HG03521 (cell line): ENCODE measurements around the gene LRRC4C.
"Not testable (repeated sequence)": the region's sequence is repeated elsewhere in the genome, so short reads cannot be mapped to it uniquely, and the experiment has no call there.

Experiments used
- ATAC-seq: cut with Tn5 transposase; IDR thresholded peaks from one replicate; pipeline ENCODE4 v1.9.1; 2021; ENCODE audit warnings: mild to moderate bottlenecking, moderate library complexity; ENCODE audit not compliant: unreplicated experiment

LRRC4C gene

DNA sequence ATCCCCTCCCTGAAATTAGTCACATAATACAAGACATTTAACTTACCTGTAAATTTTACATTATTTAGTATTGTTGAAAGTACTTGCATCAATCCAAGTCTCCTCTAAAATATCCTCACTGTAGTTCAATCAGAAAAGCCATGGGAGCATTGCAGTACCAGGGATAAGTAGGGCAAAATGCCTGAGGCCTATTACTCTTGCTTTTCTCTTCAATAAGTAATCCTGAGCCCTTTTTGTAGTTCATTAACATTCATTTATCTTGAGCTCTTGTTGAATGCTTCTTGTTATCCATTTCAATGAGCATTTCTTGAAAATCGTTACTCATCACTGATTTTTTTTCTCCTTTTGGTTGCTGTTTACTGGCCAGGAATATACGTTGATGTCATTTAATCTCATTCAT lies 414.7 kb downstream of the LRRC4C start:
- no peak for ATAC-seq

DNA sequence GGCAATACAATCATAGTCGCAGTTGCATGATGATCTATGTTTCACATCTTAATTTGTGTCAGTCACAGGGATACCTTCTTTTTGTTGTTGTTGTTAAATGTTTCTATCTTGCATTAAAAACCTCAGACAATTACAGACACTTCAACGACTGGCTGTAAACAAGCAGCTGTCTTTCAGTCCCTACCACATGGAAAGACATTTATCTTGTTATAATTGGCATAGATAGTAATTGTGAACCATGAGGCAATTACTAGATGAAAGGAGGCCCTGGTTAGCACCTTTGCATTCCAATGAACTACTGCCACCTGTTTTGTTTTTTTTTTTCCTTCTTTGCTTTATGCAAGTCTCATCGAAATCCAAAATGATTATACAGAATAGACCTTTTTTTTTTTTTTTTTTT lies 416.8 kb downstream of the LRRC4C start:
- ATAC-seq: no peak

DNA sequence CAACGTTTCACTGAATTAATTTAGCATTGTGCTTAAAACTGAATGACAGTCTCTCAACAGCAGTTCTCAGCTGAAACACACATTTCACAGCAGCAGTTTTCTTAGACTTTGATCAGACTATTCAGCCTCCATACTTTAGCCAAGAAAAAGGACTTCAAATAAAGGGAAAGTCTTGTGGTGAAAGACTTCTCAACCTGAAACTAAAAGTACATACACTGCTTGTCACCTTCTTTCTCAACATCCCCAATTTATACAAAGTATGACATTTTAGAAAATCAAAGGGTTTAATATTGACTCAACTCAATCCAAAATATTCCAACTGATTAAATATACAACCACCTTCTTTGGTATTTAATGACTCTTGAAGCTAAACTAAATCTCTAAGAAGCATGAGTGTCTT lies 419.0 kb downstream of the LRRC4C start:
- ATAC-seq: no peak

DNA sequence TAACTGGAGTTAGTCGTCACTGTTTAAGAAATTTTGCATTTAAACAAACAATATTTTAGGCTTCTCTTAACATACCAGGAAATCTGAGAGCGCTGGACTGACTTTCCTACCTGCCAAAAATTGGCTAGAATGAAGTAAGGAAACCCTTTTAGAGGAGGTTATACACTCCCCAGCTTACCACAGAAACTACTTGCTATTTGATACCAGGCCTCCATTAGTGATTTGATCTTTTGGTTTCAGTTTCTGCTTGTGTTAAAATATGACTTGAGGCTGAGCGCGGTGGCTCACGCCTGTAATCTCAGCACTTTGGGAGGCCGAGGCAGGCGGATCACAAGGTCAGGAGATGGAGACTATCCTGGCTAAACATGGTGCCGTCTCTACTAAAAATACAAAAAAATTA lies 419.9 kb downstream of the LRRC4C start:
- no peak for ATAC-seq

DNA sequence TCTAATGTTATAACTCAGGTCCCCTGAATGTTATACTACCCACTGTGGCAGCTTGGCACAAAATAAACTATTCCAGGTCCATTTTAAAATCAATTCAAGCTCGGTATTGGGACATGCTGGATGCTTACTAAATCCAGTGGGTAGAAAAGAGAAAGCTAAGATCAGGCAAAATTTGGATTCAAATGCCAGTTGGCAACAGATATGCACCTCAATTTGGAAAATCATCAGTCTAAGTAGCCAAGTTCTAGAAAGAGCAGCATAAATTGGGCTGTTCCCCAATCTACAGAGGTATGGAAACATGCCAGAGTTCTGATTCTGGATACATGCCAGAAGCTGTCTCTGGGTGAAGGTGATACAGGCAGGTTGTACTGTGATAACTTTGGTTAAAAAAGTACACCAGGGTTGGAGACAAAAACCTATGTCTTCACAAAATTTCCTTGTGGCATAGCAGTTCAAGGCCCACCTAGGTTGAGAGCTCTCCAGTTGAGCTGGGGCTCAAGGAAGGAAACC lies 427.8 kb downstream of the LRRC4C start:
- ATAC-seq: no peak

DNA sequence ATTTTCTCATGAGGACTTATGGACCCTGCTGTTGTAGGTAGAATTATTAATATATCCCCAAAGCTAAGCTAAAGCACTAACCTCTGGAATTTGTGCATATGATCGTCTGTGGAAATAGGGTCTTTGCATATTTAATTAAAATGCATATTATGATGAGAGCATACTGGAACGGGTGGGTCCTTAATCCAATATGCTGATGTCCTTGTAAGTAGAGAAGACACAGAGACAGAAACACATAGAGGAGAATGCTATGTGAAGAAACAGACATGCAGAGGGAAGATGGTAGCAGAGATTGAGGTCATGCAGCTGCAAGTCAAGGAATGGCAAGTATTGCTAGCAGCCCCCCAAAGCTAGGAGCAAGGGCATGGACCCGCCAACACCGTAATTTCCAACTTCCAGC lies 439.2 kb downstream of the LRRC4C start:
- ATAC-seq: no peak

DNA sequence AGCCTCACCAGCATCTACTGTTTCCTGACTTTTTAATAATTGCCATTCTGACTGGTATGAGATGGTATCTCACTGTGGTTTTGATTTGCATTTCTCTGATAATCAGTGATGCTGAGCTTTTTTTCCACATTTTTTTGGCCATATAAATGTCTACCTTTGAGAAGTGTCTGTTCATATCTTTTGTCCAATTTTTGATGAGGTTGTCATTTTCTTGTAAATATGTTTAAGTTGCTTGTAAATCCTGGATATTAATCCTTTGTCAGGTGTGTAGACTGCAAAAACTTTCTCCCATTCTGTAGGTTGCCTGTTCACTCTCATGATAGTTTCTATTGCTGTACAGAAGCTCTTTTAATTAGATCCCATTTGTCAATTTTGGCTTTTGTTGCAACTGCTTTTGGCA lies 439.8 kb downstream of the LRRC4C start:
- ATAC-seq: not testable (repeated sequence)

DNA sequence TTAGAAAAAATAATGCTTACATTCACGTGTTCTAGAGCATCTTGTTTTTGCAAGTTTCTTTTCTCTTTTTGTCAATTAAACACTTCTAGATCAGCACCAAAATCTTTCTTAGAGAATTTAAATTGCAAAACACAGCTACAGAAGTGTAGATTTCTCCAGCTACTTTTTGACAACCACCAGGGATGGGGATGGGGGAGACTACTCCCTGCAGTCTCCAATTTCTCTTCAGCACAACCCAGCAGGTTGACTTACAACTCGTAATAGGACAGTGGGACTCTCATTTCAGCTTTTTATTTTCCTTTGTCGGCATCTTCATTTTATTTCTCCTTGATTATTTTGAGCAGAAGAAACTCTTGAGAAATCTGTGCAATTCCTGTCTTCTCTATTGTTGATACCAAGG lies 441.2 kb downstream of the LRRC4C start:
- ATAC-seq: no peak

DNA sequence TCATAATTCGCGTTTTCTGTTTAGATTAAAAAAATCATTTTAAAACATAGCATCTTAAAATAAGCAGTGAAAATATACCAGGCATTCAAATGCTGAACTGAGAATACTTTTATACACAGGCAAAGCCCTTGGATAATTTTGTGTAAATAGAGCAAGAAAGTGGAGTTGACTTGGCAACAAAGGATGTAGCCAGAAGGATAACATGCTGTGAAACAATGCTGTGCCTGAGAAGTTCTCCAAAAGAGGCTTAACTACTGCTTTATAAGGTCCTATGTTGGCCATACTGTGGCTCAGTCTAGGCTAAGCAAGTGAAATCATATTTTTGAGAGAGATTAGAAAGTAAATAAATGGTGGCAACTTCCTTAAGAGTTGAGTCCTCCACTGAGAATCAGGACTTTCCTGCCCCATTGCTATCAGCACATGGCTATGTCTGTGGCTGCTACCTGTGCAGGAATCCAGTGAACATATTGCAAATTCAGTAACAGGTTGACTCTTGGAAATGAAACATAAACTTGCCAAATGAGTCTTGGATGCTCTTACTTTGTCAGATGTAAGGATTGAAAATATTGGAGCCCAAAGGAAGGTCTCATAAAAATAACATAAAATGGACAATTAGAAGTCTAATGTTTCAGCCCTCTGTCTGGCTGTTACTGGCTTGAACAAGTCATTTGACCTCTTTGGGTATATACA lies 448.9 kb downstream of the LRRC4C start:
- ATAC-seq: no peak

DNA sequence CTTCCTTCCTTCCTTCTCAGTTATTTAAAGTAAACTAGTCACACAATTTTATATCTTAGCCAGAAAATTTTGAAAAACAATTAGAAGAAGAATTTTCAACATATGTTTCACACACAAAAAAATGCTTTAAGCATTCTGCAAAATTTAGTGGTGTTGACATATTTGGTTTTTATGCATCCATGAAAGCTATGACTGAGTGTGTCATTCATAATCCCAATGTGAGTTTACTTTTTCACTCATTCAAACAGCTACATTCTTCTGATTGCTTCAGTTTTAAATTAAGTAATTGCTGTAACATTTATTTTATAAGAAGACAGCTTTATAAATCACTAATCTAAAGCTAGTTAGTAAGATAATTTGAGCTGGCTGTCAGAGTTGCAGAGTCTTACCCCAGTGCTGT lies 453.5 kb downstream of the LRRC4C start:
- ATAC-seq: no peak

DNA sequence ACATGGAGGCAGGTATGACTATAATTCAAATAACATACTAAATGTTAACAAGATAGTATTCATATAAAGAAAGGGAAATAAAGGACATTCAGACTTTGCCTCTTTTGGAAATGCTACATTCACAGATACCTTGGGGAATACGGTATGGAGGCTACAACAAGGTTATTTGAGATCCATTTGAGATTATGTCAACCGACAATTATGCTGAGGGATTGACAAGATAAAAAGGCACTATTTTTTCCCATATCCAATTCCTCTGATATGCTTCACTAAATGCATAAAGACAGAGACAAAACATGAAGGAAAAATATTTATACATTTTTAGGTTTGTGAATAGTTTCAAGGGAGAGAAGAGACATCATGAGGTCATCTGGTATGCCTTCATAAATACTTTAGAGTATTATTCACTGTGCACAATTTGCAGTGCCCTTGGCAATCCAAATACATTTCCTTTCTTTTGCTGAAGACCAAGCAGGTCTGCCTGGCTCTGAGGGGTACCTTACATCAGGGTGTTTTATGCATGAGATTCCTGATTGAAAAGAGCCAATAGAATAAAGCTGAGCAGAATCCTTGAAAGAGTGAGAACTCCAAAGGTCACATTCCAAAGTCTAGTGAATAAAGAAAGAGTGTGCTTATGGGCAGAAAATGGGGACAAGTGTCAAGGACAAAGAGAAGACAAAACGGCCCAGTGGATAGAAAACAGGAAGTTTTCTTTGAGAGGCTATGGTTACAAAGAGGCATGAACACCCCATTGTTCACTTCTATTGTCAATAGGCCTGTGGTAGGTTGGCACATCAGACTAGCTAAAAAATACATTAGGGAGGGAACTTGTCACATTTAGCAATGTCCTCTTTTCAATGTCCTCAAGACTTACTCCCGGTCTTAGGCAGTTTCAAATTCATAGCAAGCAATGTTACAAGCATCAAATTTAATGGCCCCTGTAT lies 455.8 kb downstream of the LRRC4C start:
- ATAC-seq: no peak

DNA sequence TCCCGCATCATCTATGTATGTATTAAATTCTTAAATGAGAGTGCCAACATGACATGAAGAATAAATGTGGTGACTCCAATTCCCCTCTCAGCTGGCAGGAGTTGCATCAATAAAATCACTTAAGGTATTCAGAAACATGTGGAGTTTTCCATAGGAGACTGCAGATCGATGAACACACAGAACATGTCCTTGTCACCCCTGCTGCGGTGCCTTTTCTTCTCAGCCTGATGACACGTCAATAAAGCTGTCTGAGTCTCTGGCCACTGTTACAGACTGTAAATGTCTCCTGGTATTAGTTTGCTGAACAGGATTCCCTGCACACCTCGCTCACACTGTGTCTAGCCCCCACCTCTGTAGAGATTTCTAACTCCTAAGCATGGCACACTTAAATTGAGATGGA lies 460.5 kb downstream of the LRRC4C start:
- ATAC-seq: no peak

DNA sequence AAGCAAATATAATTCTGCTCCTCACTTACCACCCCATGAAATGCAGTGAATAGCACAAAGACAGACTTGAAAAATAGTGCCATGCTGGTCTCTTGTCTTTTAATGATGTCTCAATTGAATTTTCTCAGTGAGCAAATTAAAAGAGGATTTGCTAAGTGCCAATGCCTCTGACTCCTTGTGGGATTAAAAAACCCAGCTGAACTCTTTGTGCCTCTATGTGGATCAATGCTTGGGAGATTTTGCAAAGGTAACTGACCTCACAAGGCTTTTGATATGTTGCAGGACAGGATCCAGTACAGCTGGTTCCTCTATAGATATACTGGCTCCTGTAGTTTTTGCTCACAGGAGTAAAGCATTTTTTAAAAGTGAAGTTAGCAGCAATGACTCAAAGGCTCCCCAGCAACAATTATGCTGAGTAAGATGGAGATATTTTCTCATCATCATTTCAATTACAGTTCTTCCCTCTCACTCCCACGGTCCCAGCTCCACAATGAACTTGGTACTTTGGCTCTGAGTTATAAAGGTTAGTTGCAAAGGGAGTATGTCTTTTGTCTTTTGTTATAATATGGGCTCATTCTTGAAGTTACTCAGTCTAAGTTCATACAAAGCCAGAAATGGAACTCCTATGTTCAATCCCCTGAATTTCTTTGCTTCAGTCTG lies 471.5 kb downstream of the LRRC4C start:
- ATAC-seq: no peak

DNA sequence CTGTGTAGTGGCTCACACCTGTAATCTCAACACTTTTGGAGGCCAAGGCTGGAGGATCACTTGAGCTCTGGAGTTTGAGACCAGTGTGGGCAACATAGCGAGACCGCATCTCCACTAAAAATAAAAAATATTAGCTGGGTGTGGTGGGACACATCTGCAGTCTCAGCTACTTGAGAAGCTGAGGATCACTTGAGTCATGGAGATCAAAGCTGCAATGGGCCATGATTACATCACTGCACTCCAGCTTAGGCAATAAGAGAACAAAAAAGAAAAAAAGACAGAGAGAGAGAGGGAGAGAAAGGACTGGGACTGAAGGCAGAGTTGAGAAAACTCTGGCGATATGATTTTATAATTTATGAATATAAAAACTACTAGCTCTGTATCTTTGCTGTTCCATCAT lies 473.1 kb downstream of the LRRC4C start:
- ATAC-seq: no peak

DNA sequence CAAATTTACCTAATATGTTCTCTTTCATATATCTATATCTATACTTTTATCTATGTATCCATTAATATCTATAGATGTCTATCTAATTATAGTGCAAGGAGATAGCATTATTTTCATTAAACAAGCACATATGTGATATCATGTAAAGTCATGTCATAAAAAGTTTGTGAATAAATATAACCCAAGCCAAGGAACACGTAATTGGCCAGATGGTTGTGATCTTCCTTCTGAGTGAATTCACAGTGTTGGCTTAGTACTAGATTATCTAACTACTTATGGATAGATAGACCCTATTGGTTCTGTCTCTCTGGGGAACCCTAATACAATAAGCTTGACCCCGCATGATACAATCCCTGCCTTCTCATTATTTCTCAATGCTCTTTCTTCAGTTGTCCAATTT lies 484.4 kb downstream of the LRRC4C start:
- ATAC-seq: no peak

DNA sequence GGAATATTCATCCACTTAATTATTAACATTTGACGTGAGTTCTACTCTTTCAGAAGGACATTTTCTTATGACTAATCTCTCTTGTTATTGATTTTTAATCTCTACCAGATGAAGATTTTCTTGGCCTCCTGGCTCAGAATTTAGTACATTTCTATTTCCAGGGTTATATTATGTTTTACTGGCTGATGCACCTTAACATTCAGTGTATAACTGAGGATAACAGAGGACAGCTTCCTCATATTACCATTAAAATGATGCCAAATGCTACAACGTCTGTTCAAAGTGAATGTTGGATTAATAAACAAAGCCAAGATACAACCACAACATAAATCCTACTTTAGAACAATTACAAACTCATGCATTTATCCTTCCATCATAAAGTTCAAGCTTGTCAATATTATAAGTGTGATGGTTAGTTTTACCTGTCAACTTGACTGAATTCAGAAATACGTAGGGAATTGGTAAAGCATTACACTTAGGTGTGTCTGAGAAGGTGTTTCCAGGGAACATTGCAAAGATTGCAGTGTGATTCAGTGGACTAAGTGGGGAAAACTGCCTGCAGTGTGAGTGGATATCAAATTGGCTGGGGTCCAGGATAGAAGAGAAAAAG lies 485.2 kb downstream of the LRRC4C start:
- no peak for ATAC-seq

DNA sequence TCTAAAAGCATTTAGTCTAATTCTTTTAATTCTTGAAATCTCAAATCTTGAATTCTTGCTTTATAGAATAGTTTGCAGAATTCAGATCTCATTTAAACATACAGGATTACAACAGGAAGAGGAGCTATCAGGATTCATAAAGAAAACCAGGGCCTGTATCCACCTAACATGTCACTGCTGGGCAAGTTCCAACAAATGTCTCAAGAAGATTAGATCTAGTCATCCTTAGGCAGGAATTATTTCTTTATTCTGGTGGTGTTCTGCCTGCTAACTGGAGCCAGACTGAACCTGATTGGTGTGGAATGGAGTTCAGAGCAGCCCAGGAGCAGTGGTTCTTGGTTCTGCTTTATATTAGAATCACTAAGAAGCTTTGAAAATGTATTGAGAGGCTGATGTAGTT lies 500.7 kb downstream of the LRRC4C start:
- no peak for ATAC-seq

DNA sequence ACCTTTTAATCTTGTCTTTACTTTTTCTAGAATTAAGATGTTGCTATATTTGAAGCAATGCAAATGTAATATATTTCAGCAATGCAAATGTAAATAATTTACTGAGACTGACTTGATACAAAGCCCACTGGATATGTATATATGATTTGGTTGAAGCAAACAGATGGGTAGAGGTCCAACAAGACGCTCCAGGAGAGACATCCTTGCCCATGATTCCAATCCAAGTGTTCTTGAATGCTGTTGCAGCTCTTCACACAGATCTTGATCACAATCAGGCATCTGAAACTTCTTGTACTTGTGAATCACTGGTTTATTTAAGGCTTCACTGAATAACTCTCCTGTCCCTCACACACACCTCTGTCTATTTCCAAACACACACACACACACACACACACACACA lies 507.0 kb downstream of the LRRC4C start:
- no peak for ATAC-seq

DNA sequence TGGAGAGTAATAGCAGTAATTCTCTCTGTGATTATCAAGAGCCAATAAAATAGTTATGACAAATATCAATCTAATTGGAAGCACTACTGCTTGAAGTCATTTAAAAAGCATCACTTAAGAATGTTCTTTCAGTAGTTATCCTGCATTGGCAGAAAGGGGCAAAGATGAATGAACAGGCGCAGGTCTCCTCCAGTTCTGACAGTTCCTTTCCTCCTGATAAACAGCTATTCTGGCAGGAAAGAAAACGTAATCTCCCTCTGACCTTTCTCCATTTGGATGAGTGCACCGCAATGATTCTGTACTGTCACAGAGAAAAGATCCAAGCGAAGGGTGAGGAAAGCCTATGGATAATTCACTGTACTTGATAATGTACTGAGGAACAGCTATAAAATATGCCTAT lies 521.5 kb downstream of the LRRC4C start:
- no peak for ATAC-seq

DNA sequence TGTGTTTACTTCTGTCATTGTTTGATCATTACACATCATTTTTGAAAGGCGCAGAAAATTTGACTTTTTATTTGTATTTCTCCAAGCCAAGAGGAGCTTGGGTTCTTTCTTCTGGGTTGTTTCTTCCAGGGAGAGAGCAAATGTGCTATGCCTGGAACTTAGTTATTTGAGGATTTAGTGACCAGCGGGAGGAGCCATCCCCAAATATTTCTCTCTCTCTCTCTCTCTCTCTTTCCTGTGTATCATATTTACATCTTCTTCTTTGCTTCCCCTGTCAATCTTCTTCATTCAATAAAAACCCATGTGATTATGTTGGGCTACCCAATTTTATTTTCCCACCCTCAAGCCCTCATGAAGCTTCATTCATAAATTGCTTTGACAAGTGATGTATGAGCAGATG lies 534.5 kb downstream of the LRRC4C start:
- no peak for ATAC-seq

DNA sequence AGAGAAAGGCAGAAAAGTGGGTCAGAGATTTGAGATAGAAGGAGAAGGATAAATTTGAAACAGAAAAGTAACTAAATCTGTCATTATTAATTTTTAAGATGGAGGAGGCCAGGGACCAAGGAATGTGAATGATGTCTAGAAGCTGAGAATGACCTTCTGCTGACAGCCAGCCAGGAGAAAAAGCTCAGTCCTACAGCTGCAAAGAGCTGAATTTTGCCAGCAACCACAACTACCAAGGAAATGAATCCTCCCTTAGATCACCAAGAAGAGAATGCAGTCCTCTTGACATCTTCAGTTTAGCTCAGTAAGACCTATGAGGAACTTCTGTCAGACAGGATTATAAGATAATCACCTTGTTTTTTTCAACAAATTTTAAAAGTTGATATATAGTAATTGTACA lies 538.2 kb downstream of the LRRC4C start:
- ATAC-seq: no peak
